Measurements from ENCODE around the gene UFSP1. TPM values are rescaled to one million over a fixed set of nuclear protein-coding genes. Genes with fewer than 3 reads are reported as not detected.
A peak's percentile ranks its signal among the peaks of the same experiment; 100 is the strongest.

Gene UFSP1
- total and polyA plus RNA-seq, 2 of the 13 experiments (the other 11 are each of a cell fraction or from before 2014, with no cell fraction given): 0.65 to 3.3 TPM

GRCh38 chr7:100888988-100889750 lies at the start of gene UFSP1 (continued):
- TF ChIP-seq ZNF605 (CRISPR knock-in tag; IDR thresholded peaks at IDR 0.05) (peak; percentile 36; the same call in 1 of the 2 replicates), ZNF24 (IDR thresholded peaks at IDR 0.05) (no peak), JDP2 (CRISPR knock-in tag; IDR thresholded peaks at IDR 0.05; ENCODE audit: borderline replicate concordance) (peak; percentile 19; the same call in 1 of the 2 replicates), FOXK2 (IDR thresholded peaks at IDR 0.05) (no peak), ZBTB26 (CRISPR knock-in tag; IDR thresholded peaks at IDR 0.05; ENCODE audit: borderline replicate concordance) (no peak), TEAD3 (CRISPR knock-in tag; optimal IDR thresholded peaks at IDR 0.05; ENCODE audit: borderline replicate concordance) (no peak), NFYC (CRISPR knock-in tag; IDR thresholded peaks at IDR 0.05) (no peak), ZNF503 (CRISPR knock-in tag; IDR thresholded peaks at IDR 0.05) (peak; percentile 42; the same call in 1 of the 2 replicates), SPEN (CRISPR knock-in tag; IDR thresholded peaks at IDR 0.05; ENCODE audit: low read depth) (peak; percentile 91), JARID2 (CRISPR knock-in tag; IDR thresholded peaks at IDR 0.05; ENCODE audit: insufficient replicate concordance) (no peak), ZBTB4 (CRISPR knock-in tag; IDR thresholded peaks at IDR 0.05; ENCODE audit: borderline replicate concordance) (no peak; the same call in 1 of the 2 replicates), NFE2 (CRISPR knock-in tag; IDR thresholded peaks at IDR 0.05) (no peak), FOXC1 (CRISPR knock-in tag; IDR thresholded peaks at IDR 0.05; ENCODE audit: borderline replicate concordance) (peak; percentile 82), ZNF567 (CRISPR knock-in tag; IDR thresholded peaks at IDR 0.05; ENCODE audit: borderline replicate concordance) (peak; percentile 91; the same call in 1 of the 2 replicates), RAD21 (CRISPR knock-in tag; IDR thresholded peaks at IDR 0.05) (peak; percentile 57), HNF4G (IDR thresholded peaks at IDR 0.05; ENCODE audit: borderline replicate concordance, low read depth, low read length) (no peak), HNF4G (CRISPR knock-in tag; IDR thresholded peaks at IDR 0.05; ENCODE audit: borderline replicate concordance, low read depth) (no peak), KMT2A (CRISPR knock-in tag; IDR thresholded peaks at IDR 0.05) (peak; percentile 75), STAG1 (CRISPR knock-in tag; IDR thresholded peaks at IDR 0.05) (peak; percentile 19; the same call in 1 of the 2 replicates)

All from HepG2 (cell line).